HUES48 (cell line): ENCODE results near the gene SVOP.
"Not testable (repeated sequence)": the region's sequence is repeated elsewhere in the genome, so short reads cannot be mapped to it uniquely, and the experiment has no call there.

Experiments used
- H3K27ac ChIP-seq: one replicate; pipeline ENCODE4 v1.7.0; 2013; ENCODE audit warnings: low read depth, low read length, inconsistent platforms
- H3K27me3 ChIP-seq: 2 replicates; pipeline ENCODE4 v1.6.1; 2013; ENCODE audit warnings: mild to moderate bottlenecking, low read length; ENCODE audit not compliant: control insufficient read depth, insufficient read depth
- H3K36me3 ChIP-seq: 2 replicates; pipeline ENCODE4 v1.6.1; 2013; ENCODE audit warnings: low read length; ENCODE audit not compliant: control insufficient read depth, insufficient read depth
- H3K4me1 ChIP-seq: 2 replicates; pipeline ENCODE4 v1.6.1; 2013; ENCODE audit warnings: mild to moderate bottlenecking, low read length; ENCODE audit not compliant: control insufficient read depth, insufficient read depth
- H3K4me3 ChIP-seq: 2 replicates; pipeline ENCODE4 v1.5.1; 2013; ENCODE audit warnings: mild to moderate bottlenecking, low read depth, low read length
- H3K9ac ChIP-seq: 2 replicates; pipeline ENCODE4 v1.6.1; 2013; ENCODE audit warnings: mild to moderate bottlenecking, low read depth, low read length, moderate library complexity
- H3K9me3 ChIP-seq: 2 replicates; pipeline ENCODE4 v1.6.1; 2013; ENCODE audit warnings: low read length; ENCODE audit not compliant: control insufficient read depth, insufficient read depth

SVOP gene

GRCh38 chr12:109053382-109054123 is 32.7 kb upstream of the SVOP start:
- H3K9me3 ChIP-seq: no peaks in the 10 kb centered on the region
- no peak overlapping the region for H3K27ac ChIP-seq
- H3K9ac ChIP-seq: no peak overlapping the region
- no peaks in the 10 kb centered on the region for H3K27me3 ChIP-seq
- H3K4me1 ChIP-seq: peaks cover 6% of the 10 kb centered on the region
- peak overlapping the region; percentile 92 for H3K4me3 ChIP-seq
- 0 out of 2 replicates have a peak, but pooled peaks cover under 1% of the 10 kb centered on the region for H3K36me3 ChIP-seq

- Histone ChIP-seq H3K36me3 (no peaks in the 10 kb centered on the region), H3K4me3 (peak within 1 kb of the TSS; percentile 92), H3K9ac (peak within 1 kb of the TSS; percentile 20; the same call in 1 of the 2 replicates), H3K4me1 (peaks cover 6% of the 10 kb centered on the region), H3K27ac (peak within 1 kb of the TSS; percentile 50), H3K27me3 (no peaks in the 10 kb centered on the region), H3K9me3 (no peaks in the 10 kb centered on the region)
Measured at GRCh38 chr12:109052414-109053323, 31.8 kb upstream of the SVOP start, which contains the start of gene USP30. TSS of gene USP30 (plus strand) at chr12:109052576. CDS start at chr12:109052679, 103 bp downstream.

- H3K4me3 ChIP-seq: peak overlapping the region; percentile 92
- no peaks in the 10 kb centered on the region for H3K36me3 ChIP-seq
- no peaks in the 10 kb centered on the region for H3K9me3 ChIP-seq
- H3K9ac ChIP-seq: no peak overlapping the region
- H3K27me3 ChIP-seq: no peaks in the 10 kb centered on the region
- no peak overlapping the region for H3K27ac ChIP-seq
- peaks cover 6% of the 10 kb centered on the region for H3K4me1 ChIP-seq
Measured at GRCh38 chr12:109052097-109052413, 31.2 kb upstream of the SVOP start.

- H3K27me3 ChIP-seq, H3K4me1 ChIP-seq, H3K27ac ChIP-seq, H3K36me3 ChIP-seq, H3K9me3 ChIP-seq, H3K9ac ChIP-seq, H3K4me3 ChIP-seq: not testable (repeated sequence)
Measured at GRCh38 chr12:109049794-109050193, 28.9 kb upstream of the SVOP start.

- not testable (repeated sequence) for H3K27me3 ChIP-seq, H3K4me3 ChIP-seq, H3K27ac ChIP-seq, H3K4me1 ChIP-seq, H3K9me3 ChIP-seq, H3K36me3 ChIP-seq, H3K9ac ChIP-seq
Measured at GRCh38 chr12:109048706-109049105, 27.8 kb upstream of the SVOP start.

- H3K9me3 ChIP-seq: no peaks in the 10 kb centered on the region
- H3K4me1 ChIP-seq: no peaks in the 10 kb centered on the region
- peaks cover 2% of the 10 kb centered on the region; the same call in 1 of the 2 replicates for H3K27me3 ChIP-seq
- H3K36me3 ChIP-seq: no peaks in the 10 kb centered on the region
- H3K9ac ChIP-seq: no peak overlapping the region
- no peak overlapping the region for H3K4me3 ChIP-seq
- no peak overlapping the region for H3K27ac ChIP-seq
Measured at GRCh38 chr12:109047081-109047805, 26.4 kb upstream of the SVOP start.

- no peaks in the 10 kb centered on the region for H3K9me3 ChIP-seq
- H3K4me1 ChIP-seq: no peaks in the 10 kb centered on the region
- H3K9ac ChIP-seq: no peak overlapping the region
- peaks cover 2% of the 10 kb centered on the region; the same call in 1 of the 2 replicates for H3K27me3 ChIP-seq
- no peak overlapping the region for H3K4me3 ChIP-seq
- H3K27ac ChIP-seq: no peak overlapping the region
- H3K36me3 ChIP-seq: no peaks in the 10 kb centered on the region
Measured at GRCh38 chr12:109044241-109044640, 23.4 kb upstream of the SVOP start.

- Histone ChIP-seq H3K27ac (no peak overlapping the region), H3K4me3 (no peak overlapping the region), H3K4me1 (peaks cover 3% of the 10 kb centered on the region; the same call in 1 of the 2 replicates), H3K27me3 (no peaks in the 10 kb centered on the region), H3K9me3 (no peaks in the 10 kb centered on the region), H3K9ac (no peak overlapping the region), H3K36me3 (no peaks in the 10 kb centered on the region)
Measured at GRCh38 chr12:109036975-109037374, 16.1 kb upstream of the SVOP start.

- H3K9ac ChIP-seq: no peak overlapping the region
- no peaks in the 10 kb centered on the region for H3K9me3 ChIP-seq
- H3K27me3 ChIP-seq: no peaks in the 10 kb centered on the region
- no peak overlapping the region for H3K27ac ChIP-seq
- no peaks in the 10 kb centered on the region for H3K36me3 ChIP-seq
- H3K4me1 ChIP-seq: peaks cover 3% of the 10 kb centered on the region; the same call in 1 of the 2 replicates
- H3K4me3 ChIP-seq: no peak overlapping the region
Measured at GRCh38 chr12:109033239-109034196, 12.7 kb upstream of the SVOP start.

GRCh38 chr12:109029411-109029810 is 8.5 kb upstream of the SVOP start:
- peaks cover 3% of the 10 kb centered on the region; the same call in 1 of the 2 replicates for H3K4me1 ChIP-seq
- H3K27me3 ChIP-seq: no peaks in the 10 kb centered on the region
- no peaks in the 10 kb centered on the region for H3K36me3 ChIP-seq
- no peaks in the 10 kb centered on the region for H3K9me3 ChIP-seq
- H3K9ac ChIP-seq: no peak overlapping the region
- H3K27ac ChIP-seq: no peak overlapping the region
- no peak overlapping the region for H3K4me3 ChIP-seq
